ENCODE measurements around the gene PATJ. TPM values are rescaled to one million over a fixed set of nuclear protein-coding genes. Genes with fewer than 3 reads are reported as not detected.
"Not testable (repeated sequence)": the region's sequence is repeated elsewhere in the genome, so short reads cannot be mapped to it uniquely, and the experiment has no call there.

PATJ gene
- total and polyA plus RNA-seq, 2 donors (not counting 1 experiment from before 2014, with no cell fraction given) = 8.0 to 45.3 TPM

GRCh38 chr1:61797045-61797755, 54.9 kb downstream of the PATJ start:
- Histone ChIP-seq H3K27ac (ENCODE audit: low read length in 2 of 2) (no peak overlapping the region), H3K36me3 (replicated peaks in 1 of 2; ENCODE audit: control extremely low read depth in 1 of 2, control insufficient read depth in 1 of 2, extremely low read depth in 1 of 2, insufficient read depth in 2 of 2, low read length in 1 of 2) (peaks cover 0 to 3% of the 10 kb centered on the region in 2 experiments), H3K4me3 (ENCODE audit: control extremely low read depth in 1 of 5, extremely low read depth in 1 of 5, insufficient read depth in 1 of 5, low read depth in 2 of 5, low read length in 4 of 5) (no peak overlapping the region), H3K9ac (ENCODE audit: low read length) (no peak overlapping the region), H3K4me1 (ENCODE audit: control insufficient read depth in 2 of 2, insufficient read depth in 2 of 2, low read length in 2 of 2) (no peaks in the 10 kb centered on the region), H3K27me3 (replicated peaks in 1 of 4; ENCODE audit: control extremely low read depth in 1 of 4, control insufficient read depth in 3 of 4, insufficient read depth in 4 of 4, low read length in 3 of 4) (no peaks in the 10 kb centered on the region), H3K9me3 (ENCODE audit: control extremely low read depth in 1 of 3, control insufficient read depth in 2 of 3, insufficient read depth in 1 of 3, low read length in 2 of 3) (peaks cover 0 to 1% (median 0%) of the 10 kb centered on the region in 3 donors), H2AFZ (ENCODE audit: insufficient read depth, low read depth, low read length, poor library complexity, severe bottlenecking) (no peak overlapping the region), H4K20me1 (ENCODE audit: control insufficient read depth, insufficient read depth, low read length, poor library complexity, severe bottlenecking) (no peaks in the 10 kb centered on the region), H3K79me2 (ENCODE audit: control insufficient read depth, insufficient read depth, low read length) (no peaks in the 10 kb centered on the region), H3K4me2 (replicated peaks; ENCODE audit: low read depth, low read length, poor library complexity, severe bottlenecking) (no peak overlapping the region)
- no peaks in the 10 kb centered on the region for H3K27me3 Mint-ChIP-seq
- CTCF ChIA-PET = no interaction called here
- H3K4me3 Mint-ChIP-seq = no peak overlapping the region
- TF ChIP-seq EZH2 (IDR thresholded peaks at IDR 0.05; ENCODE audit: borderline replicate concordance, insufficient read depth, low read depth, low read length, poor library complexity, severe bottlenecking) (no peak), CTCF (IDR thresholded peaks at IDR 0.05) (no peak)
- DNase-seq = no peak
- ATAC-seq (ENCODE audit: low read depth) = no peak
- WGBS (ENCODE audit: insufficient coverage) = 33% methylated on average over 1 of the region's 10 CpGs
- H3K9me3 Mint-ChIP-seq (ENCODE audit: insufficient read depth) = no peaks in the 10 kb centered on the region
- POLR2A ChIA-PET = no interaction called here
- intact Hi-C loops (cut with micrococcal nuclease) = no loop called here
- no peak overlapping the region for H3K27ac Mint-ChIP-seq
- peaks cover 3% of the 10 kb centered on the region for H3K4me1 Mint-ChIP-seq

GRCh38 chr1:61801047-61801446, 58.8 kb downstream of the PATJ start:
- intact Hi-C loops (cut with micrococcal nuclease); CTCF ChIA-PET: not testable (repeated sequence)

More at GRCh38 chr1:61801047-61801446, 58.8 kb downstream of the PATJ start:
- H3K9ac ChIP-seq (ENCODE audit: low read length); H4K20me1 ChIP-seq (ENCODE audit: control insufficient read depth, insufficient read depth, low read length, poor library complexity, severe bottlenecking); H3K27ac ChIP-seq (ENCODE audit: low read length in 2 of 2); H3K36me3 ChIP-seq (replicated peaks in 1 of 2; ENCODE audit: control extremely low read depth in 1 of 2, control insufficient read depth in 1 of 2, extremely low read depth in 1 of 2, insufficient read depth in 2 of 2, low read length in 1 of 2); H3K27me3 Mint-ChIP-seq; H3K9me3 Mint-ChIP-seq (ENCODE audit: insufficient read depth); ATAC-seq (ENCODE audit: low read depth); H3K27me3 ChIP-seq (replicated peaks in 1 of 4; ENCODE audit: control extremely low read depth in 1 of 4, control insufficient read depth in 3 of 4, insufficient read depth in 4 of 4, low read length in 3 of 4); H3K4me1 ChIP-seq (ENCODE audit: control insufficient read depth in 2 of 2, insufficient read depth in 2 of 2, low read length in 2 of 2); H3K4me1 Mint-ChIP-seq; H3K9me3 ChIP-seq (ENCODE audit: control extremely low read depth in 1 of 3, control insufficient read depth in 2 of 3, insufficient read depth in 1 of 3, low read length in 2 of 3); DNase-seq; H2AFZ ChIP-seq (ENCODE audit: insufficient read depth, low read depth, low read length, poor library complexity, severe bottlenecking); H3K79me2 ChIP-seq (ENCODE audit: control insufficient read depth, insufficient read depth, low read length); H3K4me3 Mint-ChIP-seq; H3K27ac Mint-ChIP-seq; H3K4me3 ChIP-seq (ENCODE audit: control extremely low read depth in 1 of 5, extremely low read depth in 1 of 5, insufficient read depth in 1 of 5, low read depth in 2 of 5, low read length in 4 of 5); H3K4me2 ChIP-seq (replicated peaks; ENCODE audit: low read depth, low read length, poor library complexity, severe bottlenecking); POLR2A ChIA-PET: not testable (repeated sequence)
- no CpG with 5 or more reads among the region's 1 CpG for WGBS (ENCODE audit: insufficient coverage)
